GM21619 (cell line): ENCODE results near the gene HOMER2.
"Not testable (repeated sequence)": the region's sequence is repeated elsewhere in the genome, so short reads cannot be mapped to it uniquely, and the experiment has no call there.

Source experiments
- ATAC-seq: cut with Tn5 transposase; IDR thresholded peaks from one replicate; pipeline ENCODE4 v1.9.1; 2021; ENCODE audit not compliant: unreplicated experiment

The HOMER2 gene

GRCh38 chr15:82952158-82953081 is at the start of gene HOMER2:
TSS of gene HOMER2 (minus strand) at chr15:82952720. CDS start at chr15:82952535, 185 bp downstream.
- ATAC-seq, result no peak

DNA sequence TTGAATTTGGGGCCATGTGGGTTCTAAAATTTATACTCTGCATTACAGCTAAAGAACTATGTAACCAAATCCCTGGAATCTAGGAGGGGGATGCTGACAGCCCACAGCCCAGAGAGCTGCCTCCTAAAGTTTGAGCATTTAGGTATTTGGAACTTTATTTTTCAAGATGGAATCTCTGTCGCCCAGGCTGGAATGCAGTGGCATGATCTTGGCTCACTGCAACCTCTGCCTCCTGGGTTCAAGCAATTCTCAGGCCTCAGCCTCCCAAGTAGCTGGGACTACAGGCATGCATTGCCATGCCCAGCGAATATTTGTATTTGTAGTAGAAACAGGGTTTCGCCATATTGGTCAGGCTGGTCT is 48.1 kb upstream of the HOMER2 start:
- ATAC-seq, result not testable (repeated sequence)

- peak; percentile 81 for ATAC-seq
Measured at GRCh38 chr15:82999905-83000671, 47.6 kb upstream of the HOMER2 start.

GRCh38 chr15:82999426-82999825 is 46.9 kb upstream of the HOMER2 start:
- ATAC-seq, result no peak

- ATAC-seq, result no peak
Measured at GRCh38 chr15:82995938-82996337, 43.4 kb upstream of the HOMER2 start.

DNA sequence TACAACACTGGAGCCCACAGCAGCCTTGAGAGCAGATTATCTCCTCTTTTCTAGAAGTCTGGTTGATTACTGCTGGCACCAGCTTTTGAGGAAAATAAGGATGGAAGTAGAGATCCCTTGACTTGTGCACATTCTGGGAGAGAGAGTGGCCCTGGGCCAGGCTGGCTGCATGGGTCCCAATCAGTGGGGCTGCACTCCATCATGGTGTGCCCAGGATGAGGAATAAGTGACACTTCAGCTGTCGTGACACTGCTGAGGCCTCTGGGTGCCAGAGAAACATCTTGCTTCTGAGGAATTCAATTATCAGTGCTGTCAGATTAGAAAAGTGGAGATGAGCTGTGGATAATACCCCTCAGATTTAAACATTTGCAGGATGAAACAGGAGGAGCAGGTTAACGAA is 42.6 kb upstream of the HOMER2 start:
- ATAC-seq, result no peak

- ATAC-seq, result no peak
Measured at GRCh38 chr15:82993144-82993543, 40.6 kb upstream of the HOMER2 start.

GRCh38 chr15:82992436-82992998 is 40.0 kb upstream of the HOMER2 start:
- no peak for ATAC-seq

DNA sequence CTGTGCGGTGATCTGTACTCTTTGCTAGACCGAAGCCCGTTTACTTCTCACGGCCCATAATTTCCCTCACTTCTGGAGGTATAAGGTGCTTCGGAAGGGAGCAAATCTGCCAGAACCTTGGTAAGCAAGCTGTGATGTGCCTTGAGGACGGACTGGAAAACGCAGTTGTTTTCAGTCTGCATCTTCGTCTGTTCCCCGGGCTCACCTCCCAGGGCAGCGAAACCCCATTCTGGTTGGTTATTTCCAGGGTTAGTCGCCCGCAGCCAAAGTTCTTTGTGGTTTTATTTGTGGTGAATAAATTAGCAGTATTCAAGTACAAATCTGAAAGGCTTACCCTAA is 33.9 kb upstream of the HOMER2 start:
- peak; percentile 26 for ATAC-seq

GRCh38 chr15:82985688-82986441 is 33.3 kb upstream of the HOMER2 start, which contains the start of gene RAMAC:
TSS of gene RAMAC (plus strand) at chr15:82986210. CDS start at chr15:82989019, 2,809 bp downstream.
- peak; percentile 94 for ATAC-seq

DNA sequence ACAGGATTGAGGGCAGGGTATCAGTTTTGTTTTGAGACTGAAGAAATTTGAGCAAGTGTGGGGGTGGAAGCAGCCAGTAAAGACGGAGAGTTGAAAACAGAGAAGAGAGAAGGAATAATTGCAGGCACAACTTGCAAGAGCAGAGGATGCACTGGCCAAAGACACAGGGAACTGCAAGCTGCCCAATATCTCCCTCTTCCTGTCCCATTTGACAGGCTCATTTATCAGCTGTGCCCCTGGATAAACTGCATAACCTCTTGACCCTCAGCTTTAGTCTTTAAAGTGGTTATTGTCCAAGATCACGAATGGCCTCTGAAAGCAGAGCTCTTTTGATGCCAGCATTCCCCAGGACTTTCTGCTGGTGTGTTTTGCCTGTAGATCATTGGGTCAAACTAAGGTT is 28.5 kb upstream of the HOMER2 start:
- ATAC-seq, result no peak

DNA sequence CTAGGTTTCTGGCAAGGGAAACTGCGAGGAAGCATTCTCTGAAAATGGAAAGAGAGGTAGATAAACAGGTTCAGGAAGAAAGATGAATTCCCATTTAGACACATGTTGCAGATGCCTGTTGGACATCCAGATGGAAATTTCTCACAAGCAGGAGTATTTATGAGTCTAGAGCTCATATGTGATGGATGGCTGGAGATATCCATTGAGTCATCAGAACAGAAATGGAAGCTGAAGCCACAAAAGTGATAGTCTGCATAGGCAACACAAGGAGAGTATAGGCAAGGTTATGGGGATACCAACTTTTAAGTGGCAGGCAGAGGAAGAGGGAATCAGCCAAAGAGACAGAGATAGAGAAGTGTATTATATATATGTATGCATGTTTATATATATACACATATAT is 27.2 kb upstream of the HOMER2 start:
- ATAC-seq, result no peak

DNA sequence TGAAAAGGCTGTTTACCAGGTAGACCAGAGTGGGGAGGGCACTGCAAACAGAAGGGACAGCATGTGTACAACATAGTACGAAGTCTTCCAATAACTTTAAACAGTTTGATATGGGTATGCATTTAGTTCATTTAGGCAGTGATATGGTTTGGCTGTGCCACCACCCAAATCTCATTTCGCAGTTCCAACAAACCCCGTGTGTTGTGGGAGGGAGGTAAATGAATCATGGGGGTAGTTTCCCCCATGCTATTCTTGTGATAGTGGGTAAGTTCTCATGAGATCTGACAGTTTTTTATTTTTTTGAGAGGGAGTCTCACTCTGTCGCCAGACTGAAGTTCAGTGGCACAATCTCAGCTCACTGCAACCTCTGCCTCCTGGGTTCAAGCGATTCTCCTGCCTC is 25.9 kb upstream of the HOMER2 start:
- ATAC-seq, result no peak

GRCh38 chr15:82977076-82977475 is 24.6 kb upstream of the HOMER2 start:
- ATAC-seq, result no peak

DNA sequence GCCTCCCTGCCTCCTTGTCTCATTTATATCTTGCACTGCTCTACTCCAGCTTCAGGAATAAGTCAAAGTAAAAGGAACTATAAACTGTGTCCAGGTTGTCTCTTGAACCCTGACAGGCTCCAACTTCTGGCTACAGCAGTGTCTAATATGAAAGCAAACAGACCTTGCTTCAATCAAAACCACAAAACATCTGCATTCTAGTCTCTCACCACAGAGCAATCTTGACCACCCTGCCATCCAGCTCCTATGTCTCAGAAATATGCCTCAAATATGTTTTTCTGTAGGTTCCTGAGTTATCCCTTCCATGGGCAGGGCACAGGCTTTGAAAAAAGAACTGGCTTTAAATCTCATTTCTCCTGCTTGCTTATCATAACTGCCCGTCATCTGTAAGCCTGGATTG is 20.5 kb upstream of the HOMER2 start:
- ATAC-seq, result no peak

DNA sequence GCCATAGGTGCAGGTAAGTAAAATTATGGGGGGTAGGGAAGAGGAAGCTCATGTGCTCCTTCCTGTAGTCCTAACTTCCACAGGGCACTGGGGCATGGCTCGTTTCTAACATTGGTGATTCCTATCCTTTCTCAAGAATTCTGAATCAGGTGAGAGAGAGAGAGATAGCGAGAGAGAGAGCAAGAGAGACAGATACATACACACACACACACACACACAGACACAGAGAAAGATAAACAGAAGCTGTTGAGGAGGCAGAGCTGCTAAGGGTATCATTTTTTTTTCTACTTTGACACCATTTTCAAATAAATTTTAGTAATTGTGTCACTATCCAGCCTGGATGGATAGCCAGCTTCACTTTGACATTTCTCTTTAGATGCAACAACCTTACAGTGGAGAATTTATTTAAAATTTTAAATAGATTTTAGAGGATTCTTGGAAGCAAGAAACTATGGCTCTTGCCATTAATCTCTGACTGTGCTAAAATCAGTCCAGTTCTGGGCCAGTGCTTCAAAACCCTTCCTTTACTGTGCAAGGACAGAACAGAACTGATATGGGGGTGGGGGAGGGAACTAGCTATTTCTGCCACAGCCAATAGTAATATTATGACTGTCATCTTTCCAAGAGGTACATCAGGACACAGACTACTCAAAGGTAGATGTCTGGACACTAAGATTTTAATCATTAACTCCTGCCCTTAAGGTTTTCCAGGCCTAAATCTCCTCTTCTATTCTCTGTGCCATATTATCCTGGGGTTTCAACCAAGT is 18.9 kb upstream of the HOMER2 start:
- no peak for ATAC-seq

DNA sequence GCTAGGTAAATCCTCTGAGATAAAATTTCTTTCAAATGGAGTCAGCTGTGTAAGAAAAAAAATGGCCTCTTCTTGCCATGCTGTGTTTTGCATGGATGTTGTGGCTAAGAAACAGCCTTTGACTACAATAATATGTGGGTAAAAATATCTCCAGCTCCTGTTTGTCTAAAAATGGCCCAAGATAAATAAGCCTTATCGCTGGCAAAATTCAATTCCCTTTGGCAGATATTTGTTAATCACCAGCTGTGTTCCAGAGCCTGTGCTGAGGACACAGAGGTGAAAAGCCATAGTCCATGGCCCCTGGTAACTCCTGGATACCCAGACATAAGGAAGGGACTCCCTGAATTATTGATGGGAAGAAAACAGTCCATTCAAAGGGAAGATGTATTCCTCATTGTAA is 18.2 kb upstream of the HOMER2 start:
- ATAC-seq, result no peak

DNA sequence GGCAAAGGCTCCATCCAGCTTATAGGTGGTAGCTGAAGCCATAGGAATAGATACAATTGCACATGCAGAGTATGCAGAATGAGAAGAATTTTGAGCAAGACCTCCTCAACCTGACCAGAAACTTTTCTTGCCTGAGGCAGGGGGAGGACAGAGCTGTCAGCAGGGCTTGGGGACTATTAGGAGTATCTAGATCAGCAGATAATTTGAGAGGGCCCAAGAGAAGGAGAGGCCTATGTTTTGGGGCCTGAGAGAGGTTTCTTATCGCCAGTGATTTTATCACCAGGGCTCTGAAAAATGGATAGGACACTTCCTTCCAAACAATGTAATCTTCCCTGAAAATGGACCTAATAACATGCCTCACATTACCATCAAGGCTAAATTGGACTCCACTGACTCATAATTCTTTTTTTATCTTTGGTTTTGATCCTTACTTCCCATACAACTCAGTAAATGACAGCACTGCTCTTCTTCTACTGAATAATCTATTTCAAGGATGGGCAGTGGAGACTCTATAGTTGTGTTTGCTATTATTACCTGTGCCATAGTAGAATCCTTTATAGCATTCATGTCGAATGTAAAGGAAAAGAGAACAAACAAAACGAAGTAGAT is 17.7 kb upstream of the HOMER2 start:
- no peak for ATAC-seq

DNA sequence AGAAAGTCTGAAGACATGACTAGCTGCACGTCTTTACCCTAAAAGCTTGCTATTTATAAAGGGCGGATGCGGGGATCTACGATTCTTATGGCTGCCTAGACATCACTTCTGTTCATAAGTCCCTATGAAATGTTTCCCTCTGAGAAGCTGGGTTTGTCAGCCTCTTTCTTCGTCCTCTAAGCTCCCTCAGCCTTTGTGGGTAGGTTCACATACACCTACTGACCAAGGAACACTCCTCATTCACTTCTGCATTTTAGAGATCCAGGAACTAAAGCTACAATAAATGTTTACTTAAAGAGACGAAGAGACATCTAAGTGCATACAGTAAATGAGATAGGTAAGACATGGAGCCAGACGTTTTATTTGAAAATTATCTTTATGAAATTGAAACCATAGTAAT is 16.8 kb upstream of the HOMER2 start:
- ATAC-seq, result no peak

- no peak for ATAC-seq
Measured at GRCh38 chr15:82968066-82968465, 15.5 kb upstream of the HOMER2 start.
